Activated CD4-positive, alpha-beta T cell treated with anti-CD3 and anti-CD28 coated beads, Interleukin-2, amount 50 U/mL, for 16 hours (primary cell): ENCODE measurements around the gene HEXA.

Source experiments
- DNase-seq: peaks from one replicate; pipeline ENCODE4 v3.0.0-alpha.2; 2020

Gene HEXA

DNA sequence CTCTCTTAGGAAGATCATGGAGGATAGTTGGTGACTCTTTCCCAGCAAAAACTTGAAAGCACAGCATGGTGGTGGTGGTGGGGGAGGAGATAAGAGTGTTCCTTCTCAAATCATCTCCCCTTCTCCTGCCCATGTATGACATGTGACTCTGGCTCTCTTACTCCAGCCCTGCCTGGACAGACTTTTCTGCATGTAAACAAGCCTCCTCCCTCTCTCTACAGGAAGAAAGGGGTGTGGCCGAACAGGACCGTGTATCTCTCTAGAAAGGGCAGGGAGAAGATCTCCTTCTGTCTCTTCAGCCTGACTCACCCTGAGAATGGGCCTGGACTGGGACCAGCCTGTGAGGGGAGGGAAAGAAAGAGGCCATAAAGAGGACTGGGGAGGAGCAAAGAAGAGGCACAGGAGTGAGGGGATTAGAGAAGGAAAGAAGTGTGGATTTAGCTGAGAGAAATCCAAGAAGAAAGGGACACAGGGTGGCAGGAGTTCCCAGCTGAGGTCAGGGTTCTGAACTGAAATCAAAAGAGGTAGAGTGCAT, 57.3 kb downstream of the HEXA start:
- no peak for DNase-seq

- no peak for DNase-seq
These were observed 60.0 kb downstream of the HEXA start for GRCh38 chr15:72315706-72316370.

- no peak for DNase-seq
These were observed 61.9 kb downstream of the HEXA start for GRCh38 chr15:72313881-72314280.

DNA sequence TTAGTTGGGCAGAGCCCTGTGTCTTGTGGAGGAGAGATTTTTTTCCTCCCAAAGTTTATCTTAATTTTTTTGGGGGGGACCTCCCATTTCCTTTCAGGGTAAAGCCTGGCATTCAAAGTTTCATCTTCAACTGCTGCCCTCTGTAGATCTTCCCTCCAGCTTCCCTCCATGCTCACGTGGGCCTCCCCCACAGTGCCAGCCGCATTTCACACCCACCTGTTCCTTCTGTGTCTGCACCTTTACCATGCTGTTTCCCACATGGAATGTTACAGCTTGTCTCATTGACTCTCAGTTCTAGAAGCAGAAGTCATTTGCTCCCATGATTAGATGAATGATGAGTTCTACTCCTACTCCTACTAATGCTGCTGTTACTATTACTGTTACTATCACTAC, 62.4 kb downstream of the HEXA start:
- DNase-seq: no peak

DNA sequence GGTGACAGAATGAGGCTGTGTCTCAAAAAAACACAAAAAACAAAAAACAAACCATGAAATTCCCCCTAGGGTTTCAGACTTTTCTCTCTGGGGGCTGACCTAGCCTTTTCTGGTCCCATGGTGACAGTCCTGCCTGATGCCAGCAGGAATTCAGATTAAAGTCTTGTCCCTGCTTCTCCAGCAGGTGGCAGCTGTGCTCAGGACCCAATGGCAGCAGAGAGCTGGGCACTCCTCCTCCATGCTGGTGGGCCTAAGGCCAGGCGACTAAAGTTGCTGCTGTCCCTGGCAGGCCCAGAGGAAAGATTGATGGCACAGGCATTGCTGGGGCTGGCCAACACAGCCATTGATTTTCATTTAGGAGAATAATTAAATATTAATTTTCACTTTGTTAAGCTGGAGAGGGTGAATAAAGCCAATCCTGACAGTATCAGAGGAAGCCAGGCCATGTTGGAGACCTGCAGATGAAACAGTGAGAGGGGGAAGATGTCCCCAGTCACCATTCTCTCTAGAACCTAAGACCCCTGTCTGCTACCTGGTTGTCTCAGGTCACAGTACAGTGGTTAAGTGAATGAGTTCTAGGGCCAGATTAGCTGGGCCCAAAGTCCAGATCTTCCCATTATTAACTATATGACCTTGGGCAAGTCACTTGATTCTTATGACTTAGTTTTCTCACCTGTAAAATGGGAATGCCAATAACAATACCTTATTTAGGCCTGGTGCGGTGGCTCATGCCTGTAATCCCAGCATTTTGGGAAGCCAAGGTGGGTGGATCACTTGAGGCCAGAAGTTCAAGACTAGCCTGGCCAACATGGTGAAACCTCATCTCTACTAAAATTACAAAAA, 63.0 kb downstream of the HEXA start:
- peak; percentile 70 for DNase-seq

- DNase-seq: no peak
These were observed 68.8 kb downstream of the HEXA start for GRCh38 chr15:72307026-72307425.

DNA sequence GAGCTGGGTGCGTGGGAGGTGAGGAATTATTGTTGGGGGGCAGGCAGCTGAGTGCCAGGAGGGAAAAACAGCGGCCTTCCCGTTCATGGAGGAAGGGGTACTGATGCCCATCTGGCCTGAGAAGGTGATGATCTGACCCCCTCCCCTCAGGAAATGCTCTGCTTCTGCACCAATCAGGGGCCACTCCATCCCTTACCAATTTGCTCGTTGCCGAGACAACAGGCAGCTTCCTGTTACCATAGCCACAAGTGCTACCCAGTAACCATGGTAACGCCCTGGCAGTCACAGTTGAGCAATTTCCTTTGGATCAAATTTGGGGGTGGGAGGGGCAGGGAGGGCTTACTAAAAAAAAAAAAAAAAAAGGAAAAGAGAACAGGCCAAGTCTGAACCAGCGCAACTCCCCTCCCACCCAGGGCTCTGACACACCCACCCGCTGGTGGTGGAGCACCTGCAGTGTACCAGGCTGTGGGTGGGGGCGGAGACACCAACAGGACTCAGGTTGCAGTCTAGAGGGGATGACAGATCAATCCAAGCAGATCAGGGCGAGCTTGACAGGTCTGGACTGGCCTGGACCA, 69.5 kb downstream of the HEXA start:
- DNase-seq: peak; percentile 61

DNA sequence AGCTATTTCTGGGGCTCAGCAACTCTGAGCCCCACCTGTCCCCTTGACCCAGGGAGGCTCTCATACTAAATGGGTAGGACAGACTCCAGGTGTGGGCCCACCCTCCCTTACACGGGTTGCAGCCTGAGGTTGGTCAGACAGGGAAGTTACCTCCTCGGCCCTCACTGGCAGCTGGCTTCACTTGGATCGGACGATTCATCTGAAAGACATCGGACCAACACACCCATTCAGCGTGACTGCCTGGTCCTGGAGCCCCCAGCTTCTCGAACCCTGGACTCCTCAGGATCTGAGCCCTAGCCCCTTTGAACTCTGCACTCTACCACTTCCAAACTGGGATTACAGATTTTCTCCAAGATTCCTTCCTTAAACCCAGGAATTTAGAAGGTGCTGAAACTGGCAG, 71.2 kb downstream of the HEXA start:
- no peak for DNase-seq

DNA sequence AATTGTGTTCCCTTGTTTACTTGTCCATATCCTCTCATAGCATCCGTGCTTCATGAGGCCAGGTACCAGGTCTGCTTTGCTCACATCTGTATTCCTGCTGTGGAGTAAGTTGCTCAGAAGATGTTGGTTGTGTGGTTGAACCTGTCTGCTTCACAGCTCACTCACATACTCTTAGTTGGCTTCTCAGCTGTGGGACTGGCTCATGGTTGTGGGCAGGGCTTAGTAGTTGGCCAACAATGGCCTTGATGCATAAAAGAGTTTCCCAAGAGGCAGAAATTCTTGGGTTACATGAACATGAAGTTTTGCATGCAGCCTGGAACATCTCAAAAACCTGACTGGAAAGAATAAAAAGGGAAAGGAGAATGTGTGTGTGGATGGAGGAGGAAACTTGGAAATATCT, 72.9 kb downstream of the HEXA start:
- no peak for DNase-seq
